ENCODE measurements around the gene LRRC27.

DNA sequence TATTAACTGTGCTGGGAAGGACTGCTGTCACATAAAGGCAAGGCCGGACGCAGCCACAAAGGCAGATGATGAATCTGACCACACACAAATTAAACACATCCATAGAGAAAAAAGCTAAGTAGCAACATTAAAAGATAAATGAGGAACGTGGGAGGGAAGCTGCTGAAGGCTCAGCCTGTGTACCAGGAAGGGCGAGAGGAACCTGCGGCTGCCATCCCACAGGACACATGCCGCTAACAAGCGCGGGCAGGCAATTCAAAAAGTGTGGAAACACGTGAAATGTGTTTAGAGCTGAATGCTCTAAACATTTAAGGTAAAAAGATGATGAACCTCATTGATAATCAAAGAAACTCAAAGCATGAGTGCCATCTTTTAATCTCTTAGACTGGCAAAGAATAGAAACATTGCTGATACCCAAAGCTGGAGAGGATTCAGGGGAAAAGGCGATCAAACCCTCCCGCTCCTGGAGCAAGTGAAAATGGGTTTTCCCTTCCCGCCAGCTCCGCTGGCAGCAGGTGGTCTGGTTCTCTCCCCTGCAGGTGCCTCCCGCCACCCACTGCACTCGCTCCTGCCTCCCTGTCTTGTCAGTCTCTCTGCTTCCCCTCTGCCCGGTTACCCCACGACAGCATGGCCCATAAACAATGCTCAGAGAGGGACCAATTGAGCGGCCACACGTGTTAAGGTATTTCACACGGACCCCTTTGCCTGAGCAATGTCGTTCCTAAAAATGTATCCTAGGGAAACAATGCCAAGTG lies 28.5 kb upstream of the LRRC27 start:
- TF ChIP-seq, protein P1, sequence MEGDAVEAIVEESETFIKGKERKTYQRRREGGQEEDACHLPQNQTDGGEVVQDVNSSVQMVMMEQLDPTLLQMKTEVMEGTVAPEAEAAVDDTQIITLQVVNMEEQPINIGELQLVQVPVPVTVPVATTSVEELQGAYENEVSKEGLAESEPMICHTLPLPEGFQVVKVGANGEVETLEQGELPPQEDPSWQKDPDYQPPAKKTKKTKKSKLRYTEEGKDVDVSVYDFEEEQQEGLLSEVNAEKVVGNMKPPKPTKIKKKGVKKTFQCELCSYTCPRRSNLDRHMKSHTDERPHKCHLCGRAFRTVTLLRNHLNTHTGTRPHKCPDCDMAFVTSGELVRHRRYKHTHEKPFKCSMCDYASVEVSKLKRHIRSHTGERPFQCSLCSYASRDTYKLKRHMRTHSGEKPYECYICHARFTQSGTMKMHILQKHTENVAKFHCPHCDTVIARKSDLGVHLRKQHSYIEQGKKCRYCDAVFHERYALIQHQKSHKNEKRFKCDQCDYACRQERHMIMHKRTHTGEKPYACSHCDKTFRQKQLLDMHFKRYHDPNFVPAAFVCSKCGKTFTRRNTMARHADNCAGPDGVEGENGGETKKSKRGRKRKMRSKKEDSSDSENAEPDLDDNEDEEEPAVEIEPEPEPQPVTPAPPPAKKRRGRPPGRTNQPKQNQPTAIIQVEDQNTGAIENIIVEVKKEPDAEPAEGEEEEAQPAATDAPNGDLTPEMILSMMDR (IDR thresholded peaks at IDR 0.05), result no peak
- TF ChIP-seq POLR2AphosphoS5 (IDR thresholded peaks at IDR 0.05) (no peak), POLR2A (IDR thresholded peaks at IDR 0.05) (no peak)
